ENCODE results near the gene SLC7A4. TPM values are rescaled to one million over a fixed set of nuclear protein-coding genes. Genes with fewer than 3 reads are reported as not detected.
"Not testable (repeated sequence)": the region's sequence is repeated elsewhere in the genome, so short reads cannot be mapped to it uniquely, and the experiment has no call there.

The SLC7A4 gene
- total RNA-seq, 2 experiments from 2014 or later = not detected

DNA sequence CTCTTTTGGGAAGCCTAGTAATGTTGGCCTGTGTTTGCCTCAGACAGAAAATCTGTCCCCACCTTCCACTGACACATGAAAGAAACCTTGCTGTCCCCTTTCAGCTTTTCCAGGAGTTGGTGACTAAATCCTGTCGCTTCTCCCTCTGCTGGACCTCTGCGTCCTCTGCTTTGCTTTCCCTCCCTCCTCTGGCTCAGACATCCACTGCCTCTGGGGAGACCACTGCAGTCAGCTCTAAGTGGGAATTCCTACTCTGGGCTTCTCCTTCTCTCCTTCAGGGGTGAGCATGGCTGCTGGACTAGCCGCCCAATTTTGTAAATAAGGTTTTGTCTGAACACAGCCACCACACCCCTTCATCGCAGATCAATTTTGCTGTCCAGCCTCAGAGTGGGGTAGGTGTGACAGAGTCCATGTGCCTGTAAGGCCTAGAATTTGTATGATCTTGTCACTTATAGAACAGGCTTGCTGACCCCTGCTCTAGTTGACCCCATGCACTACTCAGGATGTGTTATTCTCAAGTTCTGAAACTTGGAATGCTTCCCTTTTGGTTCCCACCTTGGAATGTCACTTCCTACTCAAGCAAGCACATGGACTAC is 36.4 kb upstream of the SLC7A4 start:
- H3K9me3 Mint-ChIP-seq = no peaks in the 10 kb centered on the region
- DNase-seq (no peak), ATAC-seq (no peak)
- no peaks in the 10 kb centered on the region for H3K27me3 Mint-ChIP-seq
- H3K4me1 Mint-ChIP-seq (ENCODE audit: low read depth) = peaks cover 5% of the 10 kb centered on the region
- TF ChIP-seq, protein P1, sequence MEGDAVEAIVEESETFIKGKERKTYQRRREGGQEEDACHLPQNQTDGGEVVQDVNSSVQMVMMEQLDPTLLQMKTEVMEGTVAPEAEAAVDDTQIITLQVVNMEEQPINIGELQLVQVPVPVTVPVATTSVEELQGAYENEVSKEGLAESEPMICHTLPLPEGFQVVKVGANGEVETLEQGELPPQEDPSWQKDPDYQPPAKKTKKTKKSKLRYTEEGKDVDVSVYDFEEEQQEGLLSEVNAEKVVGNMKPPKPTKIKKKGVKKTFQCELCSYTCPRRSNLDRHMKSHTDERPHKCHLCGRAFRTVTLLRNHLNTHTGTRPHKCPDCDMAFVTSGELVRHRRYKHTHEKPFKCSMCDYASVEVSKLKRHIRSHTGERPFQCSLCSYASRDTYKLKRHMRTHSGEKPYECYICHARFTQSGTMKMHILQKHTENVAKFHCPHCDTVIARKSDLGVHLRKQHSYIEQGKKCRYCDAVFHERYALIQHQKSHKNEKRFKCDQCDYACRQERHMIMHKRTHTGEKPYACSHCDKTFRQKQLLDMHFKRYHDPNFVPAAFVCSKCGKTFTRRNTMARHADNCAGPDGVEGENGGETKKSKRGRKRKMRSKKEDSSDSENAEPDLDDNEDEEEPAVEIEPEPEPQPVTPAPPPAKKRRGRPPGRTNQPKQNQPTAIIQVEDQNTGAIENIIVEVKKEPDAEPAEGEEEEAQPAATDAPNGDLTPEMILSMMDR (IDR thresholded peaks at IDR 0.05) = no peak
- ChIA-PET CTCF (no interaction called here), POLR2A (interaction anchor here (1.1 kb wide), 1 partner anchor 31 kb away, joined by 4 read pairs; no protein-coding TSS in a partner anchor)
- no peak overlapping the region for H3K4me3 Mint-ChIP-seq
- no peaks in the 10 kb centered on the region for H3K36me3 Mint-ChIP-seq (ENCODE audit: low read depth)
- H3K27ac Mint-ChIP-seq = no peak overlapping the region
- intact Hi-C loops (cut with micrococcal nuclease) = no loop called here

DNA sequence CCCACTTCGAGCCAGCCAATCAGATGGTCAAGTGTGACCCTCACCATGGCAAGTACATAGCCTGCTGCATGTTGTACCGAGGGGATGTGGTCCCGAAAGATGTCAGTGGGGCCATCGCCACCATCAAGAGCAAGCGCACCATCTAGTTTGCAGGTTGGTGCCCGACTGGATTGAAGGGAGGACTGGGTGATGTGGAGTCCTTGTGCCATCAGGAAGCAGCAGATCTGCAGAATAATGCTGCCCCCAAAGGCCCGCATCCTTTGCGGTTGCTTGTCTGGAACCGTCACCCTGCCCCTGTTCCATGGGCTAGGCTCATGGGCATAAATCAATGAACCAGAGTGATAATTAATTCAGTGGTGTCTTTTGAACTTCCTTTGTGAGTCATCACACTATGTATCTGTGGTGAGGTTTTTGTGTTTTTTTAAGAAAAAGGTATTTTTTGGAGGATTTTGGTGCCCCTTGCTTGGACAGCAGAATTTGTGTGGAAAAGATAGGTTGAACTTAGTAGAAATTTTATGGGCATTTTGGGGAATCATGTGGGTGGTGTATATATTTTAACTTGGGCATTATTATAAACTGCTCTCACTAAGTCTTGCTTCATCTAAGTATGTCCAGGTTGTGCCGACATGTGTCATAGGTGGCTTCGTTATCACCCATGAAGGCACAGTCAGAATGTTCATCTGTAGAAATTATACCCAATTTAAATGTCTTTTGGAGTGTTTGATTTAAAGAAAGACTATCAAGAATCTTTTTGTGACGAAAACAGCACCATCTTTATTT is 35.7 kb upstream of the SLC7A4 start:
- Mint-ChIP-seq H3K4me3 (no peak overlapping the region), H3K36me3 (ENCODE audit: low read depth) (no peaks in the 10 kb centered on the region), H3K9me3 (no peaks in the 10 kb centered on the region), H3K27me3 (no peaks in the 10 kb centered on the region), H3K4me1 (ENCODE audit: low read depth) (peaks cover 5% of the 10 kb centered on the region), H3K27ac (no peak overlapping the region)
- ATAC-seq (peak; percentile 20), DNase-seq (peak; percentile 18)
- intact Hi-C loops (cut with micrococcal nuclease) = no loop called here
- CTCF ChIA-PET = no interaction called here
- TF ChIP-seq, protein P1 (IDR thresholded peaks at IDR 0.05) = no peak
- POLR2A ChIA-PET = interaction anchor here (1.1 kb wide), 1 partner anchor 32 kb away, joined by 4 read pairs; no protein-coding TSS in a partner anchor

DNA sequence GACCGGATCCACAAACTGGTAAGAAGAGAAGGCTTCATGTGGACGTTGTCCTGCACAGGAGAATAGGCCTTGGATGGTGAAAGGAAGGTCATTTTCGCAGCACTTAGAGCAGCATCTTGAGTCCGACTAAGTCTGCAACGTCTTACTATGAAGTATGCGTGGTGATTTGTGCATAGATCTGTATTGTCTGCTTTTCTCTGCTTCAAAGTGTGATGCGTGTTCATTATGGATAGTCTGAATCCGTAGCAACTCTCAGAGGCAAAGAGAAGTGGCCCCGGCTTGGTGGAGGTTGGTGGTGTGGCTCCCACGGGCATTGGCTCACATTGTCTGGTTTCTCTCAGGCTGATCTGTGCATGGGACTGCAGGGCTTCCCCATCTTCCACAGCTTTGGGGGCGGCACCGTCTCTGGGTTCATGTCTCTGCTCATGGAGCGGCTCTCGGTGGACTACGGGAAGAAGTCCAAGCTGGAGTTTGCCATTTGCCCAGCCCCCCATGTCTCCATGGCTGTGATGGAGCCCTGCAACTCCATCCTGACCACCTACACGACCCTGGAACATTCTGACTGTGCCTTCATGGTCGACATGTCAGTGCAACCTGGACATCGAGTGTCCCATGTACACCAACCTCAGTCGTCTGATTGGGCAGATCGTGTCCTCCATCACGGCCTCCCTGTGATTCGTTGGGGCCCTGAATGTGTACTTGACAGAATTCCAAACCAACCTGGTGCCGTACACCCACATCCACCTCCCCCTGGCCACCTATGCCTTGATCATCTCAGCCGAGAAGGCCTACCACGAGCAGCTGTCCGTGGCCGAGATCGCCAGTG is 34.9 kb upstream of the SLC7A4 start:
- ATAC-seq = no peak
- intact Hi-C loops (cut with micrococcal nuclease) = no loop called here
- TF ChIP-seq, protein P1 (IDR thresholded peaks at IDR 0.05) = no peak
- no peaks in the 10 kb centered on the region for H3K36me3 Mint-ChIP-seq (ENCODE audit: low read depth)
- CTCF ChIA-PET = no interaction called here
- no peaks in the 10 kb centered on the region for H3K27me3 Mint-ChIP-seq
- H3K4me1 Mint-ChIP-seq (ENCODE audit: low read depth) = peaks cover 5% of the 10 kb centered on the region
- no peaks in the 10 kb centered on the region for H3K9me3 Mint-ChIP-seq
- no peak overlapping the region for H3K4me3 Mint-ChIP-seq
- POLR2A ChIA-PET = interaction anchor here (1.1 kb wide), 1 partner anchor 33 kb away, joined by 4 read pairs; no protein-coding TSS in a partner anchor
- DNase-seq = no peak
- no peak overlapping the region for H3K27ac Mint-ChIP-seq

DNA sequence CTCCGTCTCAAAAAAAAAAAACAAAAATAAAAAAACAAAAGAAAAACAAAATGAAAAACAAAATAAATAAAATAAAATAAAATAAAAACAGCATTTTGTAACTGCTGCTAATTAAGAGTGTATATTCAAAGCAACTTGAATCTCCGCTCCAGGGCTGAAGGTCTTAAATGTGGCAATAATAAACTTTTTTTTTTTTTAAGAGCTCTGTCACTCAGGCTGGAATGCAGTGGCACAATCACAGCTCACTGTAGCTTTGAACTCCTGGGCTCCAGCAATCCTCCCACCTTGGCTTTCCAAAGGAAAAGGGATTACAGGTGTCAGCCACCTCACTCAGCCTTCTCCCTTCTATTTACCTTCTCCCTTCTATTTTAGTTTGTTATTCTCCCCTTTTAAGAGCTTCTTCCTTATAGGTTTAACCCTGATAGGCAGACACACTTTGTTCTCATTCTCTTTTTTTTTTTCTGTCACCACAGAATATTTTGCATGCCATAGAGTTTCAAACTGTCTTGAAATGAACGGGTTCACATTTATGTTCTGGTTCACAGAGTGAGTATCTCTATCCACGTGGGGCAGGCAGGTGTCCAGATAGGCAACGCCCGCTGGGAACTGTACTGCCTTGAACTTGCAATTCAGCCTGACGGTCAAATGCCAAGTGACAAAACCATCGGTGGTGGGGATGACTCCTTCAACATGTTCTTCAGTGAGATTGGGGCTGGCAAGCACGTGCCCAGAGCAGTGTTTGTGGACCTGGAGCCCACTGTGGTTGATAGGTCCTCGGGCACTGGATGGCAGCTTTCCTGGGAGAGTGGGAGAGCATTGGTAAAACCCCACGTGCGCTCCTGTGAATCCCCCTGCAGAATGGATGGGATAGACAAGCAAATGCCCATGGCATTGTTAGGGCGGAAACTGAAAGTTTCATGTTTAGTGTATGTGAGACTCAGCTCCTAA is 32.8 kb upstream of the SLC7A4 start:
- intact Hi-C loops (cut with micrococcal nuclease) = no loop called here
- DNase-seq = no peak
- ATAC-seq = no peak
- ChIA-PET POLR2A (interaction anchor here (0.6 kb wide), 1 partner anchor 1100 kb away, joined by 3 read pairs; no protein-coding TSS in a partner anchor), CTCF (no interaction called here)
- H3K27ac Mint-ChIP-seq = no peak overlapping the region
- H3K36me3 Mint-ChIP-seq (ENCODE audit: low read depth) = no peaks in the 10 kb centered on the region
- H3K4me3 Mint-ChIP-seq = no peak overlapping the region
- no peaks in the 10 kb centered on the region for H3K27me3 Mint-ChIP-seq
- no peaks in the 10 kb centered on the region for H3K9me3 Mint-ChIP-seq
- peaks cover 5% of the 10 kb centered on the region for H3K4me1 Mint-ChIP-seq (ENCODE audit: low read depth)
- TF ChIP-seq, protein P1 (IDR thresholded peaks at IDR 0.05) = no peak

DNA sequence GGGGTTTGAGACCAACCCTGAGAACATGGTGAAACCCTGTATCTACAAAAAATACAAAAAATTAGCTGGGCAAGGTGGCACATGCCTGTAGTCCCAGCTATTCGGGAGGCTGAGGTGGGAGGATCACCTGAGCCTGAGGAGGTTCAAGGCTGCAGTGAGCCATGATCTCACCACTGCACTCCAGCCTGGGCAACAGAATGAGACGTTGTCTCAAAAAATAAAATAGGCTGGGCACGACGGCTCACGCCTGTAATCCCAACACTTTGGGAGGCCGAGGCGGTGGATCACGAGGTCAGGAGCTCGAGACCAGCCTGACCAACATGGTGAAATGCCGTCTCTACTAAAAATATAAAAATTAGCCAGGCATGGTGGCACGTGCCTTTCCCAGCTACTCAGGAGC is 32.1 kb upstream of the SLC7A4 start:
- H3K36me3 Mint-ChIP-seq (ENCODE audit: low read depth); H3K27me3 Mint-ChIP-seq; H3K4me1 Mint-ChIP-seq (ENCODE audit: low read depth); POLR2A ChIA-PET; intact Hi-C loops (cut with micrococcal nuclease); H3K27ac Mint-ChIP-seq; ATAC-seq; H3K9me3 Mint-ChIP-seq; DNase-seq; H3K4me3 Mint-ChIP-seq: not testable (repeated sequence)
- CTCF ChIA-PET = interaction anchor here (1.4 to 2.0 kb wide), 2 partner anchors 44 to 179 kb away, joined by 3 to 5 read pairs; no protein-coding TSS in a partner anchor

DNA sequence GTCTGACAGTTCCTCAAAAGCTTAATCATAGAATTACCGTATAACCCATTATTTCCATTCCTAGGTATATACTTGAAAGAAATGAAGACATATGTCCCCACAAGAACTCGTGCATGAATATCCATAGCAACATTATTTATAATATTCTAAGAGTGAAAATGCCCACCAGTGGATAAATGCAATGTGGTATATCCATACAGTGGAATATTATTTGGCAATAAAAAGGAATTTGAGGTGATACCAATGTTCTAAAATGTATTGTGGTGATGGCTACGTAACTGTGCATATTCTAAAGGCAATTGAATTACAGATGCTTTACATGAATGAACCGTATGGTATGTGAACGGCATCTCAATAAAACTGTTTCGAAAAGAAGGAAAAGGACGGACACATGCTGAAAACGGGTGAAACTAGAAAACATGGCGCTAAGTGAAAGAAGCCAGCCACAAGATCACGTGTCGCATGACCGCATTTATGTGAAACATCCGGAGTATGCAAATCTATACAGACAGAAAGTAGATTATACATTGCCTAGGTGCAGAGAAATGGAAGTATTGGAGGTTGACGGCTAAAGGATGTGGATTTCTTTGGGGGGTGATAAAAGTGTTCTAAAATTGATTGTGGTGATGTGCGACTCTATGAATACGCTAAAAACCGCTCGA is 29.4 kb upstream of the SLC7A4 start:
- DNase-seq; ATAC-seq; H3K36me3 Mint-ChIP-seq (ENCODE audit: low read depth); H3K27ac Mint-ChIP-seq; H3K4me1 Mint-ChIP-seq (ENCODE audit: low read depth); H3K4me3 Mint-ChIP-seq; CTCF ChIA-PET; POLR2A ChIA-PET; H3K27me3 Mint-ChIP-seq; intact Hi-C loops (cut with micrococcal nuclease); H3K9me3 Mint-ChIP-seq: not testable (repeated sequence)

DNA sequence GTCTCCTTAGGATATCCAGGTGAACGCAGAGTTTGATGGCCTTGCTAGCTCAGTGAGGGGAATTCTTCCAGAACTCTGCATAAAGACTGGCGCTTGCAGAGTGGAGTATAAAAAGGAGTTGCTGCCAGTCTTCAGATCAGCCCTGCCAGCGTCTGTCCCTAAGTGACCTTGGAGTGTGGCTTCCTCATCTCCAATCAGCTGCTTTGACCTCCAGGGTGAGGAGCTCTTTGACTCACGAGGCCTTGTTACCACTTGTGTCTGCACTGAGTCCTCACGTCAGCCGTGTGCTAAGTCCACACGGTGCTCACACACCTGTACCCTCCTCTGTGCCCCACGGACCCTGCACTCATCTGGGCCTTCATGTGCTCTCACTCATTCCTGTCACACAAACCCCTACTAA is 28.0 kb upstream of the SLC7A4 start:
- H3K27ac Mint-ChIP-seq; ATAC-seq; H3K27me3 Mint-ChIP-seq; H3K36me3 Mint-ChIP-seq (ENCODE audit: low read depth); H3K4me3 Mint-ChIP-seq; intact Hi-C loops (cut with micrococcal nuclease); CTCF ChIA-PET; POLR2A ChIA-PET; DNase-seq; H3K9me3 Mint-ChIP-seq: not testable (repeated sequence)
- H3K4me1 Mint-ChIP-seq (ENCODE audit: low read depth) = peaks cover 10% of the 10 kb centered on the region

Measured in activated CD8-positive, alpha-beta T cell treated with anti-CD3 and anti-CD28 coated beads for 36 hours (primary cell).